Mucosa of stomach (tissue), 1 donor: Measurements from ENCODE around the gene WNT10A.

Source experiments
- H3K27me3 ChIP-seq: one replicate; pipeline ENCODE4 v1.7.0; 2013; ENCODE audit warnings: mild to moderate bottlenecking, low read length; ENCODE audit not compliant: control insufficient read depth, insufficient read depth
- H3K36me3 ChIP-seq: one replicate; pipeline ENCODE4 v1.7.0; 2013; ENCODE audit warnings: low read length; ENCODE audit not compliant: control insufficient read depth, insufficient read depth
- H3K4me1 ChIP-seq: one replicate; pipeline ENCODE4 v1.7.0; 2013; ENCODE audit warnings: mild to moderate bottlenecking, low read length; ENCODE audit not compliant: control insufficient read depth, insufficient read depth
- H3K4me3 ChIP-seq: one replicate; pipeline ENCODE4 v1.7.0; 2013; ENCODE audit warnings: low read length
- H3K9ac ChIP-seq: one replicate; pipeline ENCODE4 v1.7.0; 2013; ENCODE audit warnings: mild to moderate bottlenecking, low read length, moderate library complexity
- H3K9me3 ChIP-seq: one replicate; pipeline ENCODE4 v1.7.0; 2013; ENCODE audit warnings: mild to moderate bottlenecking, low read length, moderate library complexity; ENCODE audit not compliant: control insufficient read depth
- donor health status: Pancreatic carcinoma.

The WNT10A gene

GRCh38 chr2:218892693-218893348, 12.2 kb downstream of the WNT10A start:
- Histone ChIP-seq H3K9ac (no peak overlapping the region), H3K4me3 (no peak overlapping the region), H3K27me3 (peaks cover 75% of the 10 kb centered on the region)

DNA sequence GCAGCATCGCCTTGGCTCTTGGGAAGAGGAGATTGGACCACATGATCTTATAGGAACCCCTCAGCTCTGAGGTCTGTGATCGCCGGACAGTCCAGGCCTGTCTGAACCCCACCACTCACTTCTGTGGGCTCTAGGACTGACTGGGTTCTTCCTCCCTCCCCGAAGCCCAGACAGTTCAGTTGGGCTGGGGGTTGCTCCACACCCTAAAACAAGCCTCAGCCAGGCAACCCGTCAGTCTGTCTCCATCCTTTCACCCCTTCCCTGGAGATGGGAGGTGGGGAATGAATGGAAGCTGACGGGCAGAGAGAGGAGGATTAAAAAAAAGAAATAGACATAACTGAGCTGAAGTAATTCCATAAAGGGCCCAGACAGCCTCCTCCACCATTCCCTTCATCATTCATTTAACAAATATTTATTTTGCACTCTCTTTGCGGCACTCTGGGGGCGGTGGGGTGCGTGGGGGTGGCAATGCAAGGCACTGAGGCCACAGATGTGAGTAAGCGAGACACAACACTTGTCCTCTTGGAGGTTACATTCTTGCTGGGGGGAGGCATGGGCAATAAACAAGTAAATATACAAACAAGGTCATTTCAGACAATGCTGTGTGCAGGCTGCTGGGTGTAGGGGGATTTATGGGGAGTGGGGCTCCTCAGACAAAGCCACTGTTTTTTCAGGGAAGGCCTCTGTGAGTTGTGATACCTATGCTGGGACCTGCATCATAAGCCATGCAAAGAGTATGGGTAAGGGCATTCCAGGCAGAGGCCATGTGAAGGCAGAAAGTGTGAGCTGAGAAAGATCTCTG, 12.9 kb downstream of the WNT10A start:
- H3K36me3 ChIP-seq, result no peaks in the 10 kb centered on the region
- no peaks in the 10 kb centered on the region for H3K9me3 ChIP-seq
- peaks cover 78% of the 10 kb centered on the region for H3K27me3 ChIP-seq
- no peak overlapping the region for H3K9ac ChIP-seq
- no peak overlapping the region for H3K4me3 ChIP-seq
- peaks cover 30% of the 10 kb centered on the region for H3K4me1 ChIP-seq

More at GRCh38 chr2:218892693-218893348, 12.2 kb downstream of the WNT10A start:
- H3K9me3 ChIP-seq, result no peaks in the 10 kb centered on the region
- peaks cover 23% of the 10 kb centered on the region for H3K4me1 ChIP-seq
- H3K36me3 ChIP-seq, result no peaks in the 10 kb centered on the region

- Histone ChIP-seq H3K9ac (no peak overlapping the region), H3K36me3 (no peaks in the 10 kb centered on the region), H3K27me3 (peaks cover 86% of the 10 kb centered on the region), H3K9me3 (no peaks in the 10 kb centered on the region), H3K4me1 (peaks cover 32% of the 10 kb centered on the region), H3K4me3 (no peak overlapping the region)
These were observed 13.7 kb downstream of the WNT10A start for GRCh38 chr2:218894151-218894879.

DNA sequence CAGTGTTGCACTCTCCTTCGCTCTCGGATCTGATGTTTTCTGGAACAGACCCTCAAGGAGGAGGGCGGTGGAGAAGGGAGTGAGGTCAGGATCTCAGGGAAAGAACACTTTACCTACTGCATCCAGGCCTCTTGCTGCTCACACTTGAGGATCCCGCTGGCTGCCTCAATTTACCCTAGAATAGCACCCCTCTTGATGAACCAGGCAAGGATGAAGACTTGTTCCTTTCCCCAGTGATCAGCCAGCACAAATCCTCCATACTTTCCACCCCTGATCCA, 14.2 kb downstream of the WNT10A start:
- no peaks in the 10 kb centered on the region for H3K9me3 ChIP-seq
- no peak overlapping the region for H3K9ac ChIP-seq
- H3K36me3 ChIP-seq, result no peaks in the 10 kb centered on the region
- peaks cover 91% of the 10 kb centered on the region for H3K27me3 ChIP-seq
- peaks cover 32% of the 10 kb centered on the region for H3K4me1 ChIP-seq
- no peak overlapping the region for H3K4me3 ChIP-seq

DNA sequence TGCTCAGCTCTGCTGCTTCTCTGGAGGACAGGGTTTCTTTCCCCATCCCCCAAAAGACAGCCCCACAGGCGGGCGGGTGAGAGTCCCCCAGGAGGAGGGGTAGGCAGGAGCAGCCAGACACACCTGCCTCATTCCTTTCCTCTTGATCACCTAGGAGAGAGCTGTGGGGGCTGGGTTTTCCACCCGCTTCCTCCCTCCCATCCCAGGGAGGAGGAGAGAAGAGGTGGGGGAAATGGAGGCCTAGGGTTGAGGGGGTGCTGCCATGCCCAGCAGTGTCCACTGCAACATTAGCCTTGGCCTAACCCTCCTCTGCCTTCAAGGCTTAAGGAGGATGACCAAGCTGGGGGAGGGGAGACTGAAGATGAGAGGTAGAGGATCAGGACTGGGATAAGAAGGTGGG, 14.7 kb downstream of the WNT10A start:
- H3K27me3 ChIP-seq, result peaks cover 92% of the 10 kb centered on the region

DNA sequence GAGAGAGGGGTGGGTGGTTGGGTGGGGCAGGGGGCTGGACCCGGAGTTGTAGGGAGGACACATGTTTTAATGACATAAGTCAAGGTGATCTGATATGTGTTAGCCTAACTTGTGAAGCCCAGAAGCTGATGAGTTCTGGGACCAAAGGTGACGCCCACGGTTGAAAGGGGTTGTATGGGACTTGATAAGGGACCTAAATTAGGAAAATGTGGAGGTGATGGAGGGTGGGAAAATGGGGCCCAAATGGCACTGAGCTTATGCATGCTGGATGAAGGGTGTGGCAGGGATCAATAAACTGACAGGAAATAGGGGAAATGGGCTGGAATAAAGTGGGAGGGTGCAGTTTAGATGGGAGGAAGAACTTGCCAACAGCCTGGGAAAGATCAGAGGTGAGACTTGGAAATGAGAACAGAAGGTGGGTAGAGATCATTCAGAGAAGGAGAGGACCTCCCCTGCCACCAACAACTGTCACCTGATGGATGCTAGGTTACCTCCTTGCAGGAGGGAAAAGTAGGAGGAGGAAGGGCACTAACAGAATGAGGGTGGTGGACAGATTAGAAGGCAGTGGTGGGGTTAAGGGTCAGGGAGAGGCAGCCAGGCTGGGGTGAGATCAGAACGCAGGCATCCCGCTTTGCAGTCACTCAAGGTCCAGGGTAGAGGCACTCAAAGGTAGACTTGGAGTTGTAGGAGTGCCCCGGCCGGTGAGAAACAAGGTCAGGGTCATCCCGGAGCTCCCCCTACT, 15.3 kb downstream of the WNT10A start:
- Histone ChIP-seq H3K9me3 (no peaks in the 10 kb centered on the region), H3K4me1 (peaks cover 32% of the 10 kb centered on the region), H3K9ac (no peak overlapping the region), H3K4me3 (no peak overlapping the region), H3K36me3 (no peaks in the 10 kb centered on the region), H3K27me3 (peaks cover 95% of the 10 kb centered on the region)

More for the DNA sequence above, 14.7 kb downstream of the WNT10A start:
- no peaks in the 10 kb centered on the region for H3K9me3 ChIP-seq
- peaks cover 32% of the 10 kb centered on the region for H3K4me1 ChIP-seq
- H3K9ac ChIP-seq, result no peak overlapping the region
- no peaks in the 10 kb centered on the region for H3K36me3 ChIP-seq
- H3K4me3 ChIP-seq, result no peak overlapping the region

- Histone ChIP-seq H3K36me3 (no peaks in the 10 kb centered on the region), H3K9me3 (no peaks in the 10 kb centered on the region), H3K27me3 (peaks cover 87% of the 10 kb centered on the region), H3K4me1 (peaks cover 32% of the 10 kb centered on the region), H3K9ac (no peak overlapping the region), H3K4me3 (no peak overlapping the region)
These were observed 16.1 kb downstream of the WNT10A start for GRCh38 chr2:218896501-218897393.

DNA sequence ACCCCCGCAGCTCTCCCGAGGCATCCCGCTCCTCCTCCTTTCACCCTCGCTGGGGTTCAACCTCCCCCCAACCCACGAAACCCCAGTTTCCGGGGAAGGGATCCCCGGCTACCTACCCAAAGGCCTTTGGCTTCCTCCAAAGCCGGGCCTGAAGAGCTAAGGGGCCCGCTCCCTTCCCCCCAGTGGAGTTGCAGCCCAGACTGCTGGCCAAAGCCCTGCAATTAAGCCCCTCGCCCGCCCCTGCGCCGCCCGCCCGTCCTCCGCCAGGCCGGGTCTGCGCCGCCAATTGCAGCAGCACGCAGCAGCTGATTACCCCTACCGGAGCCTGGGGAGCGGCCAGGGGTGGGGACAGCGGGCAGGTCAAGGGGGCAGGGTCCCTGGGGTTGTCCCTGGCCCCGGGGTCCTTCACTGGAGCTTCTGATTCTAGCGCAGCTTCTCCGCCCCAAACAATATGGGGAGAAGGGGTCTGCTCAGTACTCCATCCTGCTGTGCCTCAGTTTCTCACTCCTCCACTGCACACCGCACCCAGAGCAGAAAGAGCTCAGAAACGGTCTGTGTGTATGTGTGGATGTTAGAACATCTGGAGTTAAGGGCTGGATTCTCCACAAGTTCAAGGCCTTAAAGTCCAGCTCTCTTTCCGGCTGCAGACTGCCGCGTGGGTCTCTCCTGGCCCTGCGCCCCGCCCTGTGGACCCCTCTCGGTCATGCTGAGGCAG, 16.9 kb downstream of the WNT10A start:
- Histone ChIP-seq H3K4me3 (no peak overlapping the region), H3K9me3 (no peaks in the 10 kb centered on the region), H3K36me3 (no peaks in the 10 kb centered on the region), H3K27me3 (peaks cover 79% of the 10 kb centered on the region), H3K9ac (no peak overlapping the region), H3K4me1 (peaks cover 32% of the 10 kb centered on the region)

GRCh38 chr2:218898109-218898878, 17.6 kb downstream of the WNT10A start:
- H3K36me3 ChIP-seq, result no peaks in the 10 kb centered on the region
- H3K9ac ChIP-seq, result no peak overlapping the region
- peaks cover 73% of the 10 kb centered on the region for H3K27me3 ChIP-seq
- H3K4me1 ChIP-seq, result peaks cover 28% of the 10 kb centered on the region
- H3K9me3 ChIP-seq, result no peaks in the 10 kb centered on the region
- H3K4me3 ChIP-seq, result no peak overlapping the region

- H3K9me3 ChIP-seq, result no peaks in the 10 kb centered on the region
- H3K9ac ChIP-seq, result no peak overlapping the region
- H3K4me1 ChIP-seq, result peaks cover 26% of the 10 kb centered on the region
- peaks cover 64% of the 10 kb centered on the region for H3K27me3 ChIP-seq
- H3K4me3 ChIP-seq, result no peak overlapping the region
- H3K36me3 ChIP-seq, result no peaks in the 10 kb centered on the region
These were observed 18.5 kb downstream of the WNT10A start for GRCh38 chr2:218899147-218899546.
